ENCODE measurements around the gene TMEM72.

TMEM72 gene

DNA sequence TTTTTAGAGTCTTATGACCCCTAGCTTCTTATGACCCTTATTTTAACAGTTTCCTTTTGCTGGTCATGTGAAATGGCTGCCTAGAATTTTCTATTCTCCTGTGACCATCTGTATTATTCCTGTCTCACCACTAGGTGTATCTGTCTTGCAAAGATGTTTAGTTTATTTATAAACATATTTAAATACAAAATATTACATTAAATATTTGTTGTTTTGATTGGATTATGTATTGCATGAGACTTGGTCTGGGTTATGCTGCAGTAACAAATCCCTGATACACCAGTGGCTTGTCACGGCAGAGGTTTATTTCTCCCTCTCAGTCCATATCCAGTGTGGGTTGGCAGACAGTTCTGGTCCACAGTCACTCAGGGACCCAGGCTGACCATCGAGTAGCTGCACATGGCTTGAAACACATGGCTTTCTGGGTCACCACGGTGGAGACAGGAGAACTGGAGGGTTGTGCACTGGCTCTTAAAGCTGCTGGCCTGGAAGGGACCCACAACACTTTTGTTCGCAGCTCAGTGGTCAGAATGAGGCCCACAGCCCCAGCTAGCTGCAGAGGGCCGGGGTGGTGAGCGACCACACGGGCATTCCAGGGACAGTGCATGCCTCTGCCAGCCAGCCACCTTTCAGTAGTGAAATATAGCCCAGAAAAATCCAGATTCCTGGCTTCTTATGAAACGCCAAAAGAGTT lies 55.8 kb downstream of the TMEM72 start:
- no peak overlapping the region for H3K9ac ChIP-seq (ENCODE audit: low read depth in 1 of 2, low read length in 2 of 2)
- H3K27me3 ChIP-seq (ENCODE audit: control insufficient read depth in 1 of 2, insufficient read depth in 2 of 2, low read length in 2 of 2), result no peaks in the 10 kb centered on the region
- no peak overlapping the region for H3K4me3 ChIP-seq (ENCODE audit: low read depth in 1 of 2, low read length in 2 of 2)
- H3K4me1 ChIP-seq (ENCODE audit: control insufficient read depth in 1 of 2, insufficient read depth in 2 of 2, low read length in 2 of 2), result peaks cover 61 to 63% of the 10 kb centered on the region in 2 donors
- H3K9me3 ChIP-seq (ENCODE audit: control insufficient read depth in 1 of 2, low read length in 2 of 2), result no peaks in the 10 kb centered on the region
- H3K36me3 ChIP-seq (ENCODE audit: control insufficient read depth in 1 of 2, insufficient read depth in 2 of 2, low read length in 2 of 2), result peaks cover 0 to 20% of the 10 kb centered on the region in 2 donors
- no peak overlapping the region for H3K27ac ChIP-seq (ENCODE audit: low read depth, low read length)

DNA sequence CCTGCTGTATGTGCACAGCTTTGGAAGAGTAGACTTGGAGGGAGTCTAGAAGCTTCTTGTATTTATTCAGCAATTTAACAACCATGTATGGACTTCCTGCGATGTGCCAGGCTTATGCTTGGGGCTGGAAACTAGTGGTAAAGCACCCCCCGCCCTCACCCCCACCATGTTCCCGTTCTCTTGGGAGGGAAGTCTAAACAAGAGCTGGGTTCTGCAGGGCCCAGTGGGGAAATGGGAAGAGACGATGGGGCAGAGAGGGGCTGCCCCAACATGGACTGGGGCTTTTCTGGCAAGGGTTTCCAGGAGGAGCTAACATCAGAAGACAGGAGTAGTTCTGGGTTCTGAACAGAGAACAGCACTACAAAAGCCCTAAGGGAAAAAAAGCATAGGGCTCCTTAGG lies 56.5 kb downstream of the TMEM72 start:
- Histone ChIP-seq H3K9me3 (ENCODE audit: control insufficient read depth in 1 of 2, low read length in 2 of 2) (no peaks in the 10 kb centered on the region), H3K9ac (ENCODE audit: low read depth in 1 of 2, low read length in 2 of 2) (no peak overlapping the region), H3K36me3 (ENCODE audit: control insufficient read depth in 1 of 2, insufficient read depth in 2 of 2, low read length in 2 of 2) (peaks cover 0 to 22% of the 10 kb centered on the region in 2 donors), H3K27me3 (ENCODE audit: control insufficient read depth in 1 of 2, insufficient read depth in 2 of 2, low read length in 2 of 2) (no peaks in the 10 kb centered on the region), H3K4me3 (ENCODE audit: low read depth in 1 of 2, low read length in 2 of 2) (no peak overlapping the region), H3K27ac (ENCODE audit: low read depth, low read length) (no peak overlapping the region), H3K4me1 (ENCODE audit: control insufficient read depth in 1 of 2, insufficient read depth in 2 of 2, low read length in 2 of 2) (peaks cover 55 to 57% of the 10 kb centered on the region in 2 donors)

DNA sequence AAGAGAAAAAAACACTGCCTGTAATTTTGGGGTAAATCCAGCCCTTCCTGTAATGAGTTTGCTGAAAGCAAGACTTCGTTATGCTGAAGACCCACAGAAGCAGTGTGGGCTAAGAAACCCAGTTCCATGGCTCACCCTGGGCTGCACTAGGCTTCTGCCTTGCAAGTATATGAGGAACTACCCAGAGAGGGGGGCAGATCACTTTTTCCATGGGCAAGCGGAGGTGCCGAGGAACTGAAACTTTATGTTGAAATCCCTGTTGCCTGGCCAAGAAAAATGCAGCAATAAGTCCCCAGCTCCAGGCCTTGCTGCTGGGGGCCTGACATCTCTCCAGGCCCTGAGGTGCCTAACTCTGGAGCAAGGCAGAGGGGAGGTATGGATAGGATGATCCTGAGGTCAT lies 57.0 kb downstream of the TMEM72 start:
- H3K27ac ChIP-seq (ENCODE audit: low read depth, low read length), result no peak overlapping the region
- H3K4me1 ChIP-seq (ENCODE audit: control insufficient read depth in 1 of 2, insufficient read depth in 2 of 2, low read length in 2 of 2), result peaks cover 54 to 55% of the 10 kb centered on the region in 2 donors
- H3K9me3 ChIP-seq (ENCODE audit: control insufficient read depth in 1 of 2, low read length in 2 of 2), result no peaks in the 10 kb centered on the region
- H3K4me3 ChIP-seq (ENCODE audit: low read depth in 1 of 2, low read length in 2 of 2), result no peak overlapping the region
- H3K36me3 ChIP-seq (ENCODE audit: control insufficient read depth in 1 of 2, insufficient read depth in 2 of 2, low read length in 2 of 2), result peaks cover 0 to 22% of the 10 kb centered on the region in 2 donors
- no peak overlapping the region for H3K9ac ChIP-seq (ENCODE audit: low read depth in 1 of 2, low read length in 2 of 2)
- no peaks in the 10 kb centered on the region for H3K27me3 ChIP-seq (ENCODE audit: control insufficient read depth in 1 of 2, insufficient read depth in 2 of 2, low read length in 2 of 2)

DNA sequence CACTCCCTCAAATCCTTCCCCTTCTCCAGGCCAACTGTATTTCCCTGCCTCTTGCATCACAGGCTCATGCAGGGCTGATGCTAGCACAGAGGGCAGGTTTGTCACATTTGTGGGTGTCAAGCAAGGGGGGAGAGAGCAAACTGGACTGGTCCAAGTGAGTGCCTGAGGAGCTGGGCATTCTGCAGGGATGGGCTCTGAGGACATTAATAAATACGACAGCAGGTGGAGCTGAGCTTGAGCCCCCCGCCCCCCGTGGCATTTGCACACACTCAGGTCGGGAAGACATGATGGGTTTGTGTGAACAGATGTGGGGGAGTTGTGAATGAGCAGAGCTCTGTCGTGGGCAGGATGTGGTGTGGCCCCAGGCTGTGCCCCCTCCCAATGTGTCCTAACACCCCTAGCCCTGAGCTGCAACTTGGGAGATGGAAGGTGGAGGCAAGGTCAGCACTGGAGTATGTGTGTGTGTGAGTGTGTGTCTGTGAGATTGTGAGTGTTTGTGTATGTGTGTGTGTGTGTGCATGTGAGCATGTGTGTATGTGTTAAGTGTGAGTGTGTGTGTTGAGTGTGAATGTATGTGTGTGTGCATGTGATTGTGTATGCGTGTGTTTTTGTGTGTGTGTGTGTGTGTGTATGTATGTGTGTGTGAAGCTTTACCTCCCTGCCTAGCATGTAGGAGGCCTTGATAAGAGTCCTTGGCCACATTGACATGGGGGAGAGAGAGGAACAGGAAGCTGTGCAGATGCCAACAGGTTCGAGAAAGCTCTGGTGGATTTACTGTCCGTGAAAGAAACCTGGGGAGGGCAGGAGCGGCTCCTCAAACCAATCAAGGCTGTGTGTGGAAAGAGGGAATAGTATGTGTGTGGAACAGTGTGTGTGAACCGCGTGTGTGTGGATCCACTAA lies 57.6 kb downstream of the TMEM72 start:
- Histone ChIP-seq H3K27me3 (ENCODE audit: control insufficient read depth in 1 of 2, insufficient read depth in 2 of 2, low read length in 2 of 2) (no peaks in the 10 kb centered on the region), H3K36me3 (ENCODE audit: control insufficient read depth in 1 of 2, insufficient read depth in 2 of 2, low read length in 2 of 2) (peaks cover 0 to 22% of the 10 kb centered on the region in 2 donors), H3K4me1 (ENCODE audit: control insufficient read depth in 1 of 2, insufficient read depth in 2 of 2, low read length in 2 of 2) (peaks cover 54 to 55% of the 10 kb centered on the region in 2 donors), H3K9me3 (ENCODE audit: control insufficient read depth in 1 of 2, low read length in 2 of 2) (no peaks in the 10 kb centered on the region), H3K4me3 (ENCODE audit: low read depth in 1 of 2, low read length in 2 of 2) (no peak overlapping the region), H3K9ac (ENCODE audit: low read depth in 1 of 2, low read length in 2 of 2) (no peak overlapping the region), H3K27ac (ENCODE audit: low read depth, low read length) (no peak overlapping the region)

GRCh38 chr10:44969854-44970253 lies 58.7 kb downstream of the TMEM72 start:
- no peaks in the 10 kb centered on the region for H3K27me3 ChIP-seq (ENCODE audit: control insufficient read depth in 1 of 2, insufficient read depth in 2 of 2, low read length in 2 of 2)
- peaks cover 0 to 22% of the 10 kb centered on the region in 2 donors for H3K36me3 ChIP-seq (ENCODE audit: control insufficient read depth in 1 of 2, insufficient read depth in 2 of 2, low read length in 2 of 2)
- no peaks in the 10 kb centered on the region for H3K9me3 ChIP-seq (ENCODE audit: control insufficient read depth in 1 of 2, low read length in 2 of 2)
- H3K9ac ChIP-seq (ENCODE audit: low read depth in 1 of 2, low read length in 2 of 2), result no peak overlapping the region
- H3K27ac ChIP-seq (ENCODE audit: low read depth, low read length), result no peak overlapping the region
- H3K4me1 ChIP-seq (ENCODE audit: control insufficient read depth in 1 of 2, insufficient read depth in 2 of 2, low read length in 2 of 2), result peaks cover 52 to 53% of the 10 kb centered on the region in 2 donors
- no peak overlapping the region for H3K4me3 ChIP-seq (ENCODE audit: low read depth in 1 of 2, low read length in 2 of 2)

DNA sequence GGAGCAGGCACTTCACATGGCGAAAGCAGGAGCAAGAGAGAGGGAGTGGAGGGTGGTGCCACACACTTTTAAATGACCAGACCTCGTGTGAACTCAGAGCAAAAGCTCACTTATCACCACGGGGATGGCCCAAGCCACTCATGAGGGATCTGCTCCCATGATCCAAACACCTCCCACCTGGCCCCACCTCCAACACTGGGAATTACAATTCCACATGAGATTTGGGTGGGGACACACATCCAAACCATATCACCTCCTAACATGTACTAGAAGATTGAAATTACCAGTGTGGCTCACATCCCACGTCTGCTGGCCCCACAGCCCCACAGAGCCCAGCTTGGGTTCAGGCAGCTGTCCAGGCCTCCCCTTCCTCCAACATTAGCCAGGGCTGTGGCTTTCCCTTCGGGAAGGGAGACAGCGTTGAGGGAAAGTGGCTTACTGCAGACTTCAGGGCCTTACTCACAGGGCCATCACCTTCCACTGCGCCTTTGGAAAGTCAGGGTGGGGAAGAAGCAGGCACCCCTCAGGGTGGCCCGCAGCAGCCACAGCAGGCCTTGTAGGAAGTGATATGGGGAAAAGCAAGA lies 59.8 kb downstream of the TMEM72 start:
- no peaks in the 10 kb centered on the region for H3K9me3 ChIP-seq (ENCODE audit: control insufficient read depth in 1 of 2, low read length in 2 of 2)
- H3K4me1 ChIP-seq (ENCODE audit: control insufficient read depth in 1 of 2, insufficient read depth in 2 of 2, low read length in 2 of 2), result peaks cover 51% of the 10 kb centered on the region in 2 donors
- no peak overlapping the region for H3K9ac ChIP-seq (ENCODE audit: low read depth in 1 of 2, low read length in 2 of 2)
- no peak overlapping the region for H3K4me3 ChIP-seq (ENCODE audit: low read depth in 1 of 2, low read length in 2 of 2)
- no peaks in the 10 kb centered on the region for H3K27me3 ChIP-seq (ENCODE audit: control insufficient read depth in 1 of 2, insufficient read depth in 2 of 2, low read length in 2 of 2)
- peaks cover 0 to 22% of the 10 kb centered on the region in 2 donors for H3K36me3 ChIP-seq (ENCODE audit: control insufficient read depth in 1 of 2, insufficient read depth in 2 of 2, low read length in 2 of 2)
- no peak overlapping the region for H3K27ac ChIP-seq (ENCODE audit: low read depth, low read length)

DNA sequence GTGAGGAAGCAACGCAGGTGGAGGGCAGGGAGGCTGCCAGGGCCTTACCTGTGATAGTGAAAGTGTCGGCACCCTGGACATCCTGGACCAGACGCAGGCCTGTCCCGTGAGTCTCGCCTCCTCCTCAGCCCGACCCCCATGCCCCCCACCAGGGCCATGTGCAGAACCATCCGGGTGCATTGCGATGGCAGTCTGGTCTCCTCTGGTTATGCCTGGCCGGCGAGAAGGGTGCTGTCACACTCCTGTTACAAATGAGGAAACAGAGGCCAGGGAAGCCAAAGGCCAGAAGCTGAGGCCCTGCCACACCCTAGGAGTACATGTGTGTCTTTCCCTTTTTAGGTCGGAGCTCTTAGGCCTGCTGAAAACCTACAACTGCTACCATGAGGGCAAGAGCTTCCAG lies 60.3 kb downstream of the TMEM72 start:
- H3K4me3 ChIP-seq (ENCODE audit: low read depth in 1 of 2, low read length in 2 of 2), result no peak overlapping the region
- no peak overlapping the region for H3K9ac ChIP-seq (ENCODE audit: low read depth in 1 of 2, low read length in 2 of 2)
- H3K36me3 ChIP-seq (ENCODE audit: control insufficient read depth in 1 of 2, insufficient read depth in 2 of 2, low read length in 2 of 2), result peaks cover 0 to 25% of the 10 kb centered on the region in 2 donors
- H3K4me1 ChIP-seq (ENCODE audit: control insufficient read depth in 1 of 2, insufficient read depth in 2 of 2, low read length in 2 of 2), result peaks cover 47 to 48% of the 10 kb centered on the region in 2 donors
- no peak overlapping the region for H3K27ac ChIP-seq (ENCODE audit: low read depth, low read length)
- H3K27me3 ChIP-seq (ENCODE audit: control insufficient read depth in 1 of 2, insufficient read depth in 2 of 2, low read length in 2 of 2), result no peaks in the 10 kb centered on the region
- no peaks in the 10 kb centered on the region for H3K9me3 ChIP-seq (ENCODE audit: control insufficient read depth in 1 of 2, low read length in 2 of 2)

DNA sequence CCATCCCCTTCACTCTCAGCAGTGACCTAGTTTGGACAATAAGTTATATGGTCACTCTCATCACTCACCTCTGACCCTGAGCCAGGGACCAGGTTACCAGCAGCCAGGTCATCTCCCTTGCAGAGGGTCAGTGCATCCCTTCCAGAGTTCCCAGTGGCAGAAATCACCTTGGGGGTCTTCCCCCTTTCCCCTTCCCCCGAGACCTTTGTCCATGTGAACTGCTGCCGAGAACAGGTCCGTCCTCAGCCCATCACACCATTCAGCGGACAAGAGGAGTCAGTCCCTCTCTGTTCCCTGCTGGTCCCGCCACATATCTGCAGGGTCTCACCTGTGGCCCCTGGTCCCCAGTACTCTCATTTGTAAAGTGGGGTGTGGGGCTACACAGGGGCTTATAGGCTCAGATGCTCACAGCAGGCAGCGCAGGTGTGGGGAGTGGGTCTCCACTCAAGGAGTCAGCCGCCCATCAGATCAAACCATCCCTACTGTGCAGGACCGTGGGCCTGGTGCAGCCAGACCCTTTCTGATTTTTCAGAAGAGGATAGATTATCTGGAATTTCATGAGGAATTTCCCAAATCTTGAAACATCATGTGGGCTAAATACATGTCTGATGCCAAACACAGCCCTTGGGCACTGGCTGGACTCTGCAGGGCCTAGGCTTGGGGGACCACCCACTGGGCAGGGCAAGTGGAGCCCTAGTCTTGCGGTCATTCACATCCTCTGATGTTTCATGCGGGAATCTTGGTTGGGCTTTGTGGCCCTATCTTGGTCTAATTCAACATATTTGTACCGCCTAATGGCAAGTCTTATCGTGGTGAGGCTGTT lies 61.0 kb downstream of the TMEM72 start:
- H3K27me3 ChIP-seq (ENCODE audit: control insufficient read depth in 1 of 2, insufficient read depth in 2 of 2, low read length in 2 of 2), result no peaks in the 10 kb centered on the region
- no peak overlapping the region for H3K9ac ChIP-seq (ENCODE audit: low read depth in 1 of 2, low read length in 2 of 2)
- peaks cover 49 to 50% of the 10 kb centered on the region in 2 donors for H3K4me1 ChIP-seq (ENCODE audit: control insufficient read depth in 1 of 2, insufficient read depth in 2 of 2, low read length in 2 of 2)
- H3K4me3 ChIP-seq (ENCODE audit: low read depth in 1 of 2, low read length in 2 of 2), result no peak overlapping the region
- no peak overlapping the region for H3K27ac ChIP-seq (ENCODE audit: low read depth, low read length)
- no peaks in the 10 kb centered on the region for H3K9me3 ChIP-seq (ENCODE audit: control insufficient read depth in 1 of 2, low read length in 2 of 2)
- H3K36me3 ChIP-seq (ENCODE audit: control insufficient read depth in 1 of 2, insufficient read depth in 2 of 2, low read length in 2 of 2), result peaks cover 0 to 29% of the 10 kb centered on the region in 2 donors

DNA sequence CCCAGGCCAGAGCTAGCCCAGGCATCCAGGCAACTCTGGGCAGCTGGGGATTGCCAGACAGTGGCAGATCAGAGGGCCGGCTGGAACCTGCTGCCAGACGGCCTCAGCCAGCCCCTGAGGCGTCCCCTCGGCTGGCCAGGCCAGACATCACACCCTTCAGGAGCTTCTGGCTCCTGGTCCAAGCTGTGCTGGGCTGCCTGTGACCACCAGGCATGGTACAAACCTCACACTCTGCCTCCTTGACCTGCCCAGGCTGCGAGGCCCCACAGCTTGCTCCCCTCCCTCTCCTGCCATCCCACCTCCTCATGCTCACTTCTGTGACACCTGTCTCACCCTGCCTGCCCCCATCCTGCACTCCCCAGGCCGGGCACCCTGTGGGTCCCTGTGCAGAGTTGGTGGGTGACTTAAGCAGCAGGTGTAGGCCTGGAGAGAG lies 61.8 kb downstream of the TMEM72 start:
- Histone ChIP-seq H3K27me3 (ENCODE audit: control insufficient read depth in 1 of 2, insufficient read depth in 2 of 2, low read length in 2 of 2) (no peaks in the 10 kb centered on the region), H3K4me3 (ENCODE audit: low read depth in 1 of 2, low read length in 2 of 2) (no peak overlapping the region), H3K36me3 (ENCODE audit: control insufficient read depth in 1 of 2, insufficient read depth in 2 of 2, low read length in 2 of 2) (peaks cover 0 to 29% of the 10 kb centered on the region in 2 donors), H3K4me1 (ENCODE audit: control insufficient read depth in 1 of 2, insufficient read depth in 2 of 2, low read length in 2 of 2) (peaks cover 50 to 51% of the 10 kb centered on the region in 2 donors), H3K27ac (ENCODE audit: low read depth, low read length) (no peak overlapping the region), H3K9me3 (ENCODE audit: control insufficient read depth in 1 of 2, low read length in 2 of 2) (no peaks in the 10 kb centered on the region), H3K9ac (ENCODE audit: low read depth in 1 of 2, low read length in 2 of 2) (peak overlapping the region in 1 of 2 donors; percentile 28)
